ENCODE results near the gene SLC41A1.

The SLC41A1 gene

GRCh38 chr1:205811660-205812059 lies 1.3 kb downstream of the SLC41A1 start:
- ChIA-PET CTCF (interaction anchor here (1.2 to 2.0 kb wide), 4 partner anchors 10 to 166 kb away, joined by 3 to 7 read pairs (median 4); no protein-coding TSS in a partner anchor), POLR2A (no interaction called here)
- no peak for DNase-seq (ENCODE audit: extremely low spot score)
- no peak for TF ChIP-seq CTCF (IDR thresholded peaks at IDR 0.05; ENCODE audit: control extremely low read depth, extremely low read depth, low read depth, missing control alignments)

GRCh38 chr1:205810448-205811157 lies 2.4 kb downstream of the SLC41A1 start:
- DNase-seq (ENCODE audit: extremely low spot score), result no peak
- ChIA-PET CTCF (interaction anchor here (1.3 to 2.0 kb wide), 4 partner anchors 9 to 167 kb away, joined by 3 to 7 read pairs (median 4); no protein-coding TSS in a partner anchor), POLR2A (no interaction called here)
- no peak for TF ChIP-seq CTCF (IDR thresholded peaks at IDR 0.05; ENCODE audit: control extremely low read depth, extremely low read depth, low read depth, missing control alignments)

- DNase-seq (ENCODE audit: extremely low spot score), result no peak
- no peak for TF ChIP-seq CTCF (IDR thresholded peaks at IDR 0.05; ENCODE audit: control extremely low read depth, extremely low read depth, low read depth, missing control alignments)
- ChIA-PET POLR2A (no interaction called here), CTCF (interaction anchor here (1.3 kb wide), 1 partner anchor 167 kb away, joined by 3 read pairs; no protein-coding TSS in a partner anchor)
Measured at GRCh38 chr1:205809942-205810345, 3.1 kb downstream of the SLC41A1 start.

GRCh38 chr1:205809469-205809868 lies 3.5 kb downstream of the SLC41A1 start:
- TF ChIP-seq CTCF (IDR thresholded peaks at IDR 0.05; ENCODE audit: control extremely low read depth, extremely low read depth, low read depth, missing control alignments), result no peak
- CTCF ChIA-PET, result interaction anchor here (1.3 to 1.7 kb wide), 2 partner anchors 168 to 297 kb away, joined by 3 read pairs; no protein-coding TSS in a partner anchor
- POLR2A ChIA-PET, result no interaction called here
- no peak for DNase-seq (ENCODE audit: extremely low spot score)

- no peak for TF ChIP-seq CTCF (IDR thresholded peaks at IDR 0.05; ENCODE audit: control extremely low read depth, extremely low read depth, low read depth, missing control alignments)
- no peak for DNase-seq (ENCODE audit: extremely low spot score)
- ChIA-PET POLR2A (no interaction called here), CTCF (interaction anchor here (0.7 to 3.4 kb wide), 6 partner anchors 13 to 214 kb away, joined by 3 to 19 read pairs (median 6); no protein-coding TSS in a partner anchor)
Measured at GRCh38 chr1:205805082-205805711, 7.8 kb downstream of the SLC41A1 start.

GRCh38 chr1:205804605-205805004 lies 8.4 kb downstream of the SLC41A1 start:
- ChIA-PET POLR2A (no interaction called here), CTCF (interaction anchor here (0.7 to 3.4 kb wide), 7 partner anchors 12 to 213 kb away, joined by 3 to 19 read pairs (median 5); no protein-coding TSS in a partner anchor)
- no peak for DNase-seq (ENCODE audit: extremely low spot score)

More at GRCh38 chr1:205804605-205805004, 8.4 kb downstream of the SLC41A1 start:
- no peak for TF ChIP-seq CTCF (IDR thresholded peaks at IDR 0.05; ENCODE audit: control extremely low read depth, extremely low read depth, low read depth, missing control alignments)

All from GM10248 (cell line).